ENCODE data around the gene NMRK1. TPM values are rescaled to one million over a fixed set of nuclear protein-coding genes. Genes with fewer than 3 reads are reported as not detected.
A peak's percentile ranks its signal among the peaks of the same experiment; 100 is the strongest.

Gene NMRK1
- polyA plus RNA-seq, 3 donors: 4.3 to 9.8 (median 9.3) TPM

DNA sequence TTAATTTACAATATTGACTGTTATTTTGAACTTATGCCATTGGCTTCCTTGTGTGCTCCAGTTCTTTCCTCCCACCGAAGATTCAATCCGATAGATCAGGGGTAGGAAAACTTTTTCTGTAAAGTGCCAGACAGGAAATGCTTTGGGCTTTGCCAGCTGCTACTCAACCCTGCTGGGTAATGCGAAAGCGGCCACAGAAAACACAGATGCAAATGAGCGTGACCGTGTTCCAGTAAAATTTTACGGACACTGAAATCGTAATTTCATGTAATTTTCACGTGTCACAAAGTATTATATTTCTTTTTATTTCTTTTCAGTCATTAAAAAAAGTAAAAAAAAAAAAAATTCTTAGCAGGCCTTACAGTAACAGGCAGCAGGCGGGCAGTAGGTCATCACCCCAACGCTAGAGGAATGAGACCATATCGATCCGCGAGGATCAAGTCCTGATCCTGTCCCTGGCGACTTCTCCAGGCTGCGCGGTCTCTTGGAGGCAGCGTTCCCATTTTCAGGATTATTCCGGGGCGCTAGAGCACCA, 599 bp downstream of the NMRK1 start:
- under 1% methylated on average over 13 of the region's 20 CpGs for WGBS (ENCODE audit: insufficient coverage)
- peak overlapping the region; percentile 95 for H3K4me2 ChIP-seq (replicated peaks; ENCODE audit: extremely low read depth, low read length, poor library complexity, severe bottlenecking)
- peaks cover 34% of the 10 kb centered on the region for H4K20me1 ChIP-seq (ENCODE audit: insufficient read depth, low read length)
- no peaks in the 10 kb centered on the region for H3K27me3 ChIP-seq (ENCODE audit: control insufficient read depth in 2 of 2, insufficient read depth in 2 of 2, low read length in 2 of 2)
- peak overlapping the region; percentile 59 to 95 (median 89) for H3K27ac Mint-ChIP-seq
- peak in 2 of 3 donors; percentile 21 to 33 for DNase-seq
- peak overlapping the region; percentile 94 to 95 for H3K4me3 Mint-ChIP-seq
- intact Hi-C loops (cut with micrococcal nuclease): loop anchor here in 1 of 2 donors (5.0 to 10.0 kb wide), 2 partner anchors 57 to 60 kb away; partner anchors contain the start of gene CARNMT1
- H3K9ac ChIP-seq (ENCODE audit: insufficient read depth, low read length, poor library complexity, severe bottlenecking): peak overlapping the region; percentile 98
- no peaks in the 10 kb centered on the region for H3K9me3 ChIP-seq (replicated peaks in 1 of 2; ENCODE audit: control insufficient read depth in 1 of 2, insufficient read depth in 1 of 2, low read length in 2 of 2)
- H2AFZ ChIP-seq (ENCODE audit: insufficient read depth, low read depth, low read length, poor library complexity, severe bottlenecking): peak overlapping the region; percentile 98
- H3K4me1 ChIP-seq (ENCODE audit: control insufficient read depth in 1 of 2, insufficient read depth in 2 of 2, low read length in 2 of 2): peaks cover 42 to 45% of the 10 kb centered on the region in 2 donors
- H3K36me3 Mint-ChIP-seq: peaks cover 8 to 9% of the 10 kb centered on the region in 2 donors
- no peaks in the 10 kb centered on the region for H3K9me3 Mint-ChIP-seq
- TF ChIP-seq, protein P1, sequence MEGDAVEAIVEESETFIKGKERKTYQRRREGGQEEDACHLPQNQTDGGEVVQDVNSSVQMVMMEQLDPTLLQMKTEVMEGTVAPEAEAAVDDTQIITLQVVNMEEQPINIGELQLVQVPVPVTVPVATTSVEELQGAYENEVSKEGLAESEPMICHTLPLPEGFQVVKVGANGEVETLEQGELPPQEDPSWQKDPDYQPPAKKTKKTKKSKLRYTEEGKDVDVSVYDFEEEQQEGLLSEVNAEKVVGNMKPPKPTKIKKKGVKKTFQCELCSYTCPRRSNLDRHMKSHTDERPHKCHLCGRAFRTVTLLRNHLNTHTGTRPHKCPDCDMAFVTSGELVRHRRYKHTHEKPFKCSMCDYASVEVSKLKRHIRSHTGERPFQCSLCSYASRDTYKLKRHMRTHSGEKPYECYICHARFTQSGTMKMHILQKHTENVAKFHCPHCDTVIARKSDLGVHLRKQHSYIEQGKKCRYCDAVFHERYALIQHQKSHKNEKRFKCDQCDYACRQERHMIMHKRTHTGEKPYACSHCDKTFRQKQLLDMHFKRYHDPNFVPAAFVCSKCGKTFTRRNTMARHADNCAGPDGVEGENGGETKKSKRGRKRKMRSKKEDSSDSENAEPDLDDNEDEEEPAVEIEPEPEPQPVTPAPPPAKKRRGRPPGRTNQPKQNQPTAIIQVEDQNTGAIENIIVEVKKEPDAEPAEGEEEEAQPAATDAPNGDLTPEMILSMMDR (IDR thresholded peaks at IDR 0.05): no peak
- peaks cover 46% of the 10 kb centered on the region for H3K79me2 ChIP-seq (ENCODE audit: insufficient read depth, low read length)
- peak overlapping the region; percentile 64 to 98 (median 92) for H3K4me3 ChIP-seq (replicated peaks in 1 of 3; ENCODE audit: low read depth in 2 of 3, low read length in 3 of 3)
- H3K4me1 Mint-ChIP-seq: peaks cover 44% of the 10 kb centered on the region
- peak overlapping the region; percentile 64 to 89 for H3K27ac ChIP-seq (ENCODE audit: low read depth in 1 of 2, low read length in 2 of 2)
- H3K27me3 Mint-ChIP-seq (ENCODE audit: low read depth in 3 of 3): no peaks in the 10 kb centered on the region
- peaks cover 0 to 2% of the 10 kb centered on the region in 2 donors for H3K36me3 ChIP-seq (replicated peaks in 1 of 2; ENCODE audit: control insufficient read depth in 1 of 2, insufficient read depth in 2 of 2, low read length in 2 of 2)

DNA sequence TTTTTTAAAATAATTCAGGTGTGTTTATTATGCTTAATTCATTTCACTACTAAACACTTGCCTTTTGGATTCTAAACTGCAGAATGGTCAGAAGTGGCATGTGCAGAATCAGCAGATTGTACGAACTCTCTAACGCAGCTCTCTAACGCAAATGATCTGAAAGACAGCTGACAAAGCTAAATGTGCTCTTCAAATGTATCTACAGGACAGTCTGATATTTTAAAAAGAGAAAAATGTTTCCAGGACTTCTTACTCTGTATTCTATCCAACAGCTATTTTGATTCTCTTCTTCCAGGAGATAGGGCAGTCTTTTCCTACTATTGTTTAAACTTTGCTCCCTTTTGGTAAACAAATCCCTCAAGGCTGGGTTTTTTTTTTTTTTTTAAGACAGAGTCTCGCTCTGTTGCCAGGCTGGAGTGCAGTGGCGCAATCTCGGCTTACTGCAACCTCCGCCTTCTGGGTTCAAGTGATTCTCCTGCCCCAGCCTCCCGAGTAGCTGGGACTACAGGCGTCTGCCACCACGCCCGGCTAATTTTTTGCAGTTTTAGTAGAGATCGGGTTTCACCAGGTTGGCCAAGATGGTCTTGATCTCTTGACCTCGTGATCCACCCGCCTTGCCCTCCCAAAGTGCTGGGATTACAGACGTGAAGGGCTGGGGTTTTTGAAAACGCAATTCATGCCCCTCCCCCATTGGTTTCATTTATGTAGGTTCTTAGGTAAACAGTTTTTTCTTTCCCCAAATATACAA, 1.2 kb downstream of the NMRK1 start:
- Mint-ChIP-seq H3K27ac (peak overlapping the region in 4 of 7 donors; percentile 43 to 95 (median 82)), H3K4me3 (peak overlapping the region; percentile 94 to 95), H3K36me3 (peaks cover 10 to 13% of the 10 kb centered on the region in 2 donors), H3K9me3 (no peaks in the 10 kb centered on the region), H3K27me3 (ENCODE audit: low read depth in 3 of 3) (no peaks in the 10 kb centered on the region), H3K4me1 (peaks cover 39% of the 10 kb centered on the region)
- peak overlapping the region; percentile 98 for H2AFZ ChIP-seq (ENCODE audit: insufficient read depth, low read depth, low read length, poor library complexity, severe bottlenecking)
- H3K36me3 ChIP-seq (replicated peaks in 1 of 2; ENCODE audit: control insufficient read depth in 1 of 2, insufficient read depth in 2 of 2, low read length in 2 of 2): peaks cover 0 to 2% of the 10 kb centered on the region in 2 donors
- TF ChIP-seq, protein P1 (IDR thresholded peaks at IDR 0.05): no peak
- H3K9me3 ChIP-seq (replicated peaks in 1 of 2; ENCODE audit: control insufficient read depth in 1 of 2, insufficient read depth in 1 of 2, low read length in 2 of 2): no peaks in the 10 kb centered on the region
- peak overlapping the region; percentile 64 to 98 (median 92) for H3K4me3 ChIP-seq (replicated peaks in 1 of 3; ENCODE audit: low read depth in 2 of 3, low read length in 3 of 3)
- peaks cover 40% of the 10 kb centered on the region for H3K79me2 ChIP-seq (ENCODE audit: insufficient read depth, low read length)
- DNase-seq: no peak
- peak overlapping the region in 1 of 2 donors; percentile 89 for H3K27ac ChIP-seq (ENCODE audit: low read depth in 1 of 2, low read length in 2 of 2)
- peaks cover 28% of the 10 kb centered on the region for H4K20me1 ChIP-seq (ENCODE audit: insufficient read depth, low read length)
- H3K9ac ChIP-seq (ENCODE audit: insufficient read depth, low read length, poor library complexity, severe bottlenecking): peak overlapping the region; percentile 98
- intact Hi-C loops (cut with micrococcal nuclease): loop anchor here in 1 of 2 donors (5.0 to 10.0 kb wide), 2 partner anchors 58 to 59 kb away; partner anchors contain the start of gene CARNMT1
- WGBS (ENCODE audit: insufficient coverage): 62% methylated on average over 7 of the region's 16 CpGs
- peak overlapping the region; percentile 95 for H3K4me2 ChIP-seq (replicated peaks; ENCODE audit: extremely low read depth, low read length, poor library complexity, severe bottlenecking)
- no peaks in the 10 kb centered on the region for H3K27me3 ChIP-seq (ENCODE audit: control insufficient read depth in 2 of 2, insufficient read depth in 2 of 2, low read length in 2 of 2)
- peaks cover 37 to 45% of the 10 kb centered on the region in 2 donors for H3K4me1 ChIP-seq (ENCODE audit: control insufficient read depth in 1 of 2, insufficient read depth in 2 of 2, low read length in 2 of 2)
